Loucy (cell line): ENCODE results near the gene RPS15A.

Source experiments
- H2AFZ ChIP-seq: fragments of 200-600 bp; sonication (generic); 2 replicates; pipeline ENCODE4 v1.6.0; 2016; ENCODE audit warnings: antibody characterized with exemption, mild to moderate bottlenecking, low read length, moderate library complexity
- H3F3A ChIP-seq: fragments of 200-600 bp; 2 replicates; pipeline ENCODE4 v1.6.0; 2016; ENCODE audit warnings: antibody characterized with exemption, low read depth, mild to moderate bottlenecking
- H3K27me3 ChIP-seq: fragments of 200-600 bp; sonication (generic); 2 replicates; pipeline ENCODE4 v1.6.1; 2014; ENCODE audit warnings: low read length, mild to moderate bottlenecking; ENCODE audit not compliant: insufficient read depth, poor library complexity, severe bottlenecking
- H3K36me3 ChIP-seq: fragments of 200-600 bp; sonication (generic); 2 replicates; pipeline ENCODE4 v1.6.1; 2016; ENCODE audit warnings: low read length; ENCODE audit not compliant: insufficient read depth
- H3K4me1 ChIP-seq: fragments of 200-600 bp; sonication (generic); 2 replicates; pipeline ENCODE4 v1.5.1; 2014; ENCODE audit warnings: low read length, mild to moderate bottlenecking; ENCODE audit not compliant: insufficient read depth, poor library complexity, severe bottlenecking
- H3K4me2 ChIP-seq: fragments of 200-600 bp; sonication (generic); 2 replicates; pipeline ENCODE4 v1.6.0; 2014; ENCODE audit warnings: antibody characterized with exemption, low read length, low read depth, mild to moderate bottlenecking; ENCODE audit not compliant: poor library complexity, severe bottlenecking
- H3K4me3 ChIP-seq: fragments of 200-600 bp; sonication (generic); 2 replicates; pipeline ENCODE4 v1.5.1; 2014; ENCODE audit warnings: low read length, mild to moderate bottlenecking, mixed read lengths; ENCODE audit not compliant: poor library complexity, severe bottlenecking
- H3K79me2 ChIP-seq: fragments of 200-600 bp; sonication (generic); 2 replicates; pipeline ENCODE4 v1.6.1; 2014; ENCODE audit warnings: low read length; ENCODE audit not compliant: insufficient read depth
- H3K9ac ChIP-seq: fragments of 200-600 bp; sonication (generic); 2 replicates; pipeline ENCODE4 v1.6.0; 2014; ENCODE audit warnings: mild to moderate bottlenecking, low read depth, low read length, moderate library complexity; ENCODE audit not compliant: poor library complexity, severe bottlenecking
- H3K9me2 ChIP-seq: fragments of 200-600 bp; sonication (generic); replicated peaks from 2 replicates; pipeline ENCODE4 v1.6.1; 2016; ENCODE audit warnings: low read depth, low read length, mixed read lengths
- H3K9me3 ChIP-seq: fragments of 200-600 bp; sonication (generic); 2 replicates; pipeline ENCODE4 v1.6.1; 2014; ENCODE audit warnings: mild to moderate bottlenecking, antibody characterized with exemption, low read length, low read depth; ENCODE audit not compliant: insufficient read depth
- H4K20me1 ChIP-seq: fragments of 200-600 bp; sonication (generic); 2 replicates; pipeline ENCODE4 v1.6.0; 2014; ENCODE audit warnings: antibody characterized with exemption, low read length, mild to moderate bottlenecking; ENCODE audit not compliant: insufficient read depth, poor library complexity, severe bottlenecking
- CTCF ChIP-seq: fragments of 200-600 bp; sonication (generic); conservative IDR thresholded peaks from 2 replicates; pipeline ENCODE4 v1.5.1; 2014; ENCODE audit warnings: mild to moderate bottlenecking, antibody characterized with exemption, low read length
- EZH2phosphoT487 ChIP-seq: fragments of 200-600 bp; IDR thresholded peaks from 2 replicates; pipeline ENCODE4 v1.6.1; 2018; ENCODE audit warnings: antibody characterized with exemption, mild to moderate bottlenecking, moderate library complexity, borderline replicate concordance

RPS15A gene

GRCh38 chr16:18789850-18790706 lies at the start of gene RPS15A:
TSS of gene RPS15A (minus strand) at chr16:18790334. CDS start at chr16:18789113, 1,221 bp downstream.
- Histone ChIP-seq H4K20me1 (peaks cover 49% of the 10 kb centered on the region), H3K4me2 (peak within 1 kb of the TSS; percentile 95), H3K9me2 (no peaks in the 10 kb centered on the region), H3K9ac (peak within 1 kb of the TSS; percentile 98), H3K9me3 (no peaks in the 10 kb centered on the region), H3K4me3 (peak within 1 kb of the TSS; percentile 98), H3K79me2 (peaks cover 58% of the 10 kb centered on the region), H3F3A (no peaks in the 10 kb centered on the region), H2AFZ (peak within 1 kb of the TSS; percentile 71), H3K4me1 (peaks cover 27% of the 10 kb centered on the region), H3K36me3 (peaks cover 52% of the 10 kb centered on the region), H3K27me3 (peaks cover 12% of the 10 kb centered on the region)
- no peak for TF ChIP-seq EZH2phosphoT487
- TF ChIP-seq CTCF: no peak

GRCh38 chr16:18839555-18839954 lies 49.4 kb upstream of the RPS15A start:
- Histone ChIP-seq H3K9ac (no peak overlapping the region), H3K4me2 (no peak overlapping the region), H3K4me1 (no peaks in the 10 kb centered on the region), H3K4me3 (no peak overlapping the region), H3K79me2 (no peaks in the 10 kb centered on the region), H3F3A (no peaks in the 10 kb centered on the region), H4K20me1 (no peaks in the 10 kb centered on the region), H3K36me3 (peaks cover 86% of the 10 kb centered on the region), H3K27me3 (no peaks in the 10 kb centered on the region), H3K9me2 (no peaks in the 10 kb centered on the region), H3K9me3 (no peaks in the 10 kb centered on the region), H2AFZ (no peak overlapping the region)
- TF ChIP-seq CTCF (no peak), EZH2phosphoT487 (no peak)

GRCh38 chr16:18836702-18837101 lies 46.6 kb upstream of the RPS15A start:
- Histone ChIP-seq H3K9me3 (no peaks in the 10 kb centered on the region), H3K27me3 (no peaks in the 10 kb centered on the region), H3K4me2 (no peak overlapping the region), H4K20me1 (no peaks in the 10 kb centered on the region), H3K79me2 (no peaks in the 10 kb centered on the region), H3K4me3 (no peak overlapping the region), H3K4me1 (no peaks in the 10 kb centered on the region), H3K36me3 (peaks cover 95% of the 10 kb centered on the region), H3K9ac (no peak overlapping the region), H3F3A (no peaks in the 10 kb centered on the region), H3K9me2 (no peaks in the 10 kb centered on the region), H2AFZ (no peak overlapping the region)
- TF ChIP-seq CTCF: no peak
- TF ChIP-seq EZH2phosphoT487: no peak
